IgD-negative memory B cell (primary cell): ENCODE results near the gene RNU11. TPM values are rescaled to one million over a fixed set of nuclear protein-coding genes. Genes with fewer than 3 reads are reported as not detected.
A peak's percentile ranks its signal among the peaks of the same experiment; 100 is the strongest.
"Not testable (repeated sequence)": the region's sequence is repeated elsewhere in the genome, so short reads cannot be mapped to it uniquely, and the experiment has no call there.

Experiments used
- H3K27ac Mint-ChIP-seq, 3 donors: one replicate each; pipeline ENCODE4 v1.8.0; 2020 to 2022; ENCODE audit warnings: mild to moderate bottlenecking in 3 of 3, mixed read lengths in 3 of 3, moderate library complexity in 1 of 3
- H3K27me3 Mint-ChIP-seq: one replicate; pipeline ENCODE4 v1.8.0; 2021; ENCODE audit warnings: mixed read lengths
- H3K36me3 Mint-ChIP-seq: one replicate; pipeline ENCODE4 v1.8.0; 2020; ENCODE audit warnings: mild to moderate bottlenecking, mixed read lengths
- H3K4me1 Mint-ChIP-seq, 3 donors: one replicate each; pipeline ENCODE4 v1.8.0; 2020 to 2022; ENCODE audit warnings: mixed read lengths in 3 of 3, mild to moderate bottlenecking in 1 of 3
- H3K4me3 Mint-ChIP-seq, 4 donors: one replicate each; pipeline ENCODE4 v1.8.0; 2020 to 2022; ENCODE audit warnings: mild to moderate bottlenecking in 4 of 4, mixed read lengths in 4 of 4, moderate library complexity in 3 of 4
- H3K9me3 Mint-ChIP-seq, 3 donors: one replicate each; pipeline ENCODE4 v1.8.0; 2020 to 2021; ENCODE audit warnings: mixed read lengths in 3 of 3, mild to moderate bottlenecking in 1 of 3
- polyA plus RNA-seq: library from polyadenylated mRNA; unstranded; fragments of 300-500 nt; fragmentation: Illumina TruSeq; gene quantifications from one replicate; pipeline ENCODE4 v1.2.3, GENCODE V29; 2021

The RNU11 gene
- polyA plus RNA-seq, result not detected

DNA sequence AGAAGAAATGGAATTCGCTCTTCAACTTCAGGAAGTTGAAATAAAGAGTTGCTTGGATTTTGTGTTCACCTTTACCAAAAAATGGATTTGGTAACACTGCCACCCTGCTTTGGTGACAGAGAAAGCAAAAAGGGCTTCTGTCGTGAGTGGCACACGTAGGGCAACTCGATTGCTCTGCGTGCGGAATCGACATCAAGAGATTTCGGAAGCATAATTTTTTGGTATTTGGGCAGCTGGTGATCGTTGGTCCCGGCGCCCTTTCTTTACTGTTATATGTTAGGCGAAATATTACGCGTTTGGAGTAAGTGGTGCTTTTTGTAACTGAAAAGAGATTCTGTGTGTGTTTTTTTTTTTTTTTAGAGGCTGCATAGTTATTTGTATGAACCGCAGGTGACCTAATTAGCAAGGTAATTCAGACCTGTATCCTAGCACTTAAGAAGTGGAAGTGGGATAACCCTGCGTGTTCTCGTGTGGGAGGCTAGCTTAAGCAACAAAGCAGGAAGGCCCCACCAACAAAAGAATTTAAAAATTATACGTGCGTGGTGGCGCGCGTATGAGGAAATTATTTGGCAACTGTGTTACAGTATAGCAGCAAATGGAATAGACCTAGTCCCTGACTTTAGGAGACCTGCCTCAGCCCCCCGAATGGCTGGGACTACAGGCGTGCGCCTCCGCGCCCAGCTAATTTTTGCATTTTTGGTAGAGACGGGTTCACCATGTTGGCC, at the start of gene RNU11:
RNU11 (plus strand) TSS at position 127 of the 725 bp plus-strand sequence.
- Mint-ChIP-seq H3K36me3 (no peaks in the 10 kb centered on the region), H3K27ac (peak within 1 kb of the TSS; percentile 100), H3K27me3 (no peaks in the 10 kb centered on the region), H3K4me1 (peaks cover 16 to 23% (median 17%) of the 10 kb centered on the region in 3 donors), H3K9me3 (no peaks in the 10 kb centered on the region), H3K4me3 (peak within 1 kb of the TSS; percentile 84 to 92 (median 88))

DNA sequence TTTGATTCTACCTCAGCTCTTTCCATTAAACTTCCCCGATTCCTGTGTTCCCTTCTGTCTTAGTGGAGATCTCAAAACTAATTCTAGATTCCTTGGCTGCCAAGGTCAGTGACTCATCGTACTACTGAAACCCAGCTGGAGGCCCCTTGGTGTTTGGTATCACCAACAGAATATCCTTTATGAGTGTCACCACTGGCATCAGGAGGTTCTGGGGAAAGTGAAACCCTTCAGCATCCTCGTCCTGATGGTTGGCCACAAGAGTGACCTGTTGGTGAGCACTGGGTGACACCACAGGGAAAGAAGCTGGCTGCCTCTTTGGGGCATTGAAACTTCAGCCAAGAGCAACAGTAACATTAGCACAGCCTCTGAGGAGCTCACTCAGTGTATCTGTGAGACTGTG, 46.7 kb upstream of the RNU11 start:
- H3K9me3 Mint-ChIP-seq, result no peaks in the 10 kb centered on the region
- H3K27ac Mint-ChIP-seq, result no peak overlapping the region
- peaks cover 3% of the 10 kb centered on the region for H3K36me3 Mint-ChIP-seq
- H3K4me3 Mint-ChIP-seq, result no peak overlapping the region
- H3K27me3 Mint-ChIP-seq, result no peaks in the 10 kb centered on the region
- H3K4me1 Mint-ChIP-seq, result peaks cover 0 to 2% (median 0%) of the 10 kb centered on the region in 3 donors

- Mint-ChIP-seq H3K27me3 (no peaks in the 10 kb centered on the region), H3K4me3 (no peak overlapping the region), H3K36me3 (peaks cover 3% of the 10 kb centered on the region), H3K9me3 (no peaks in the 10 kb centered on the region), H3K27ac (peak overlapping the region in 1 of 3 donors; percentile 9), H3K4me1 (peaks cover 0 to 2% (median 0%) of the 10 kb centered on the region in 3 donors)
Measured at GRCh38 chr1:28602536-28603439, 45.6 kb upstream of the RNU11 start.

- H3K27me3 Mint-ChIP-seq, result no peaks in the 10 kb centered on the region
Measured at GRCh38 chr1:28604411-28604810, 44.0 kb upstream of the RNU11 start.

GRCh38 chr1:28604962-28605361, 43.4 kb upstream of the RNU11 start:
- peaks cover 5% of the 10 kb centered on the region for H3K36me3 Mint-ChIP-seq
- H3K4me1 Mint-ChIP-seq, result peaks cover 0 to 2% (median 0%) of the 10 kb centered on the region in 3 donors
- H3K9me3 Mint-ChIP-seq, result no peaks in the 10 kb centered on the region
- H3K4me3 Mint-ChIP-seq, result no peak overlapping the region
- no peaks in the 10 kb centered on the region for H3K27me3 Mint-ChIP-seq
- no peak overlapping the region for H3K27ac Mint-ChIP-seq

More at GRCh38 chr1:28604411-28604810, 44.0 kb upstream of the RNU11 start:
- Mint-ChIP-seq H3K27ac (no peak overlapping the region), H3K9me3 (no peaks in the 10 kb centered on the region), H3K36me3 (peaks cover 3% of the 10 kb centered on the region), H3K4me1 (peaks cover 0 to 2% (median 0%) of the 10 kb centered on the region in 3 donors), H3K4me3 (no peak overlapping the region)

DNA sequence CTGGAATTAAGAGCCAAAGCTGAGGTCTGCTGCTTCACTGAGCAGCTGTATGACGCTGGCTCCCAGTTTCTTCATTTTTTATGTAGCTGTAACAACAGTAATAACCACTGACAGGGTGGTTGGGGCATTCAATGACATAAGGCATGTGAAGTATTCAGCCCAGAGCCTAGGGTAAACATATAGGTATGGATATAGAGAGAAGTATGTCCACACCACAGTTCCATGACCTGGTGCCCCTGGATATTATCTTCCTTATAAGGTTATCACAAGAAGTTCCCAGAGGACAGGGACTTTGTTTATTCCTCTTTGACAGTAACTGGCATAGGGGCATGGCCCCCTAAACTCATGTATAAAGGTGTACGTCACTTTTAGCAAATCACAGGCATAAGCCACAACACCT, 41.6 kb upstream of the RNU11 start:
- H3K4me3 Mint-ChIP-seq, result no peak overlapping the region
- no peak overlapping the region for H3K27ac Mint-ChIP-seq
- H3K4me1 Mint-ChIP-seq, result peaks cover 0 to 2% (median 0%) of the 10 kb centered on the region in 3 donors
- peaks cover 5% of the 10 kb centered on the region for H3K36me3 Mint-ChIP-seq
- H3K27me3 Mint-ChIP-seq, result no peaks in the 10 kb centered on the region
- H3K9me3 Mint-ChIP-seq, result no peaks in the 10 kb centered on the region

GRCh38 chr1:28613175-28613574, 35.2 kb upstream of the RNU11 start:
- Mint-ChIP-seq H3K9me3 (no peaks in the 10 kb centered on the region), H3K27me3 (no peaks in the 10 kb centered on the region), H3K4me3 (no peak overlapping the region), H3K27ac (no peak overlapping the region), H3K36me3 (peaks cover 7% of the 10 kb centered on the region), H3K4me1 (peaks cover 0 to 3% (median 0%) of the 10 kb centered on the region in 3 donors)

GRCh38 chr1:28631713-28632112, 16.7 kb upstream of the RNU11 start:
- Mint-ChIP-seq H3K27ac (no peak overlapping the region), H3K27me3 (no peaks in the 10 kb centered on the region), H3K4me3 (no peak overlapping the region)

DNA sequence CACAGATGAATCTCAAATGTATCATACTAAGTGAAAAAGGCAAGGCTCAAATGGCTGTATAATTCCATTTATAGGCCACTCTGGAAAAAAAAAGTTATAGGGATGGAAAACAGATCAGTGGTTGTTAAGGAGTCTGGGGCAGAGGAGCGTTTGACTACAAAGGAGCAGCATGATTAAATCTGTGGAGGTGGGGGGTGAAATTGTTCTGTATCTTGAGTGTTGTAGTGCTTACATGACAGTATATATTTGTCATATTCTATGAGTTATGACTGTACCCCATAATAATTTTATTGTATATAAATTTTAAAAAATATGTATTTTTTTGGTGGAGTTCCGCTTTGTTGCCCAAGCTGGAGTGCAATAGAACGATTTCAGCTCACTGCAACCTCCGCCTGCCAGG, 15.8 kb upstream of the RNU11 start:
- H3K27me3 Mint-ChIP-seq, result no peaks in the 10 kb centered on the region
- peaks cover 2 to 9% (median 3%) of the 10 kb centered on the region in 3 donors for H3K4me1 Mint-ChIP-seq
- H3K4me3 Mint-ChIP-seq, result no peak overlapping the region
- no peak overlapping the region for H3K27ac Mint-ChIP-seq
- no peaks in the 10 kb centered on the region for H3K36me3 Mint-ChIP-seq
- H3K9me3 Mint-ChIP-seq, result no peaks in the 10 kb centered on the region

More at GRCh38 chr1:28631713-28632112, 16.7 kb upstream of the RNU11 start:
- no peaks in the 10 kb centered on the region for H3K9me3 Mint-ChIP-seq
- peaks cover 2 to 9% (median 3%) of the 10 kb centered on the region in 3 donors for H3K4me1 Mint-ChIP-seq
- no peaks in the 10 kb centered on the region for H3K36me3 Mint-ChIP-seq

DNA sequence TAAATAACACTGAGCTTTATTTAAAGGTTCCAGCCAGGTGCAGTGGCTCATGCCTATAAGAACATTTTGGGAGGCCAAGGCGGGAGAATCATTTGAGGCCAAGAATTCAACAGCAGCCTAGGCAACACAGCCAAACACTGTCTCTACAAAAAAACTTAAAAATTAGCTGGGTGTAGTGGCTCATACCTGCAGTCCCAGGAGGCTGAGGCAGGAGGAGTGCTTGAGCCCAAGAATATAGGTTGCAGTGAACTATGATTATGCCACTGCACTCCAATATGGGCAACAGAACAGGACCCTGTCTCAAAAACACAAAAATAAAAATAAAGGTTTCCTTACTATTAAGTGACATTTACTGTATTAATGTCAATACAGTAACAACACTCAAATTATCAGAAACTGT, 7.6 kb upstream of the RNU11 start:
- peak overlapping the region in 3 of 4 donors; percentile 12 to 98 (median 78) for H3K4me3 Mint-ChIP-seq
- no peaks in the 10 kb centered on the region for H3K27me3 Mint-ChIP-seq
- no peaks in the 10 kb centered on the region for H3K9me3 Mint-ChIP-seq
- H3K4me1 Mint-ChIP-seq, result peaks cover 17 to 44% (median 27%) of the 10 kb centered on the region in 3 donors
- no peaks in the 10 kb centered on the region for H3K36me3 Mint-ChIP-seq
- H3K27ac Mint-ChIP-seq, result peak overlapping the region in 1 of 3 donors; percentile 49

DNA sequence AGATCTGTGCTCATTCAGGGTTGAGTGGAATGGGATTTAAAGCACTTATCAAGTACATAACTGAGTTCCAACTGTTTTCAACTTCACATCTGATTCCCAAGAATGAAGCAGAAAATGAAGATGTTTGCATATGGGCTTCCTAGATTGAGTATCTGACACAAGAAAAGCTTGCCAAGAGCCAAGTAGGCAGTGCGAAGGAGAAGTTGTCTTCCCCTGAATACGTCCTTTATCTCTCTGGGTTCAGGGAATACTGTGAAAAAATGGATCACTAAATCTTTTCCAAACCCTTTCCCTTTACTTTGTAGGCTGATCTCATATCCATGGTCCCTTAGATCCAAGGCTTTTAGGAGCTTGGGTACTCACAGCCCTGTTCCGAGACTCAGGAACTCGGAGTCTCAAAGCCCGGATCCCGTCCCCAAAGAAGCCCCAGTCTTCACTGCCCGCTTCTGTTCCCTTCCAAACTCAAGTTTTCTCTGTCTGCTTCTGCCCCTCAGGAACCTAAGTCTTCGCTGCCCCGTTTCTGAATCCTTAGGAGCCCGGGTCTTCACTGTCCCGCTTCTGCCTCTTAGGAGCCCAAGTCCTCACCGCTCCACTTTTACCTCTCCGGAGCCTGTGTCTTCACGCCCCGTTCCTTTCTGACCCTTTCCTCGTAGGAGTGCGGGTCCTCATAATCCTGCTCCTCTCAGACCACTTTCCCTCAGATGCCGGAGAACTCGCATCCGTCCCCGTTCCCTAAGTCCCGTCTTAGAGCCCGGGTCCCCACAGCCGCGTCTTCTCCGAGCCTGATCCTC, 6.1 kb upstream of the RNU11 start:
- peaks cover 17 to 40% (median 27%) of the 10 kb centered on the region in 3 donors for H3K4me1 Mint-ChIP-seq
- H3K9me3 Mint-ChIP-seq, result no peaks in the 10 kb centered on the region
- H3K27ac Mint-ChIP-seq, result peak overlapping the region; percentile 99
- H3K27me3 Mint-ChIP-seq, result no peaks in the 10 kb centered on the region
- H3K36me3 Mint-ChIP-seq, result no peaks in the 10 kb centered on the region
- H3K4me3 Mint-ChIP-seq, result peak overlapping the region; percentile 92 to 100 (median 98)

GRCh38 chr1:28642847-28643635, 5.4 kb upstream of the RNU11 start, which contains the start of gene TAF12:
TAF12 (minus strand) TSS chr1:28643067; CDS start chr1:28622081, 20,986 bp downstream.
- Mint-ChIP-seq H3K27ac (peak within 1 kb of the TSS; percentile 99), H3K4me3 (peak within 1 kb of the TSS; percentile 92 to 100 (median 98)), H3K4me1 (peaks cover 22 to 43% (median 30%) of the 10 kb centered on the region in 3 donors), H3K9me3 (no peaks in the 10 kb centered on the region), H3K36me3 (no peaks in the 10 kb centered on the region), H3K27me3 (no peaks in the 10 kb centered on the region)

GRCh38 chr1:28644494-28644893, 3.9 kb upstream of the RNU11 start:
- no peaks in the 10 kb centered on the region for H3K36me3 Mint-ChIP-seq
- H3K27ac Mint-ChIP-seq, result peak overlapping the region; percentile 99
- H3K4me3 Mint-ChIP-seq, result peak overlapping the region; percentile 92 to 100 (median 98)
- H3K27me3 Mint-ChIP-seq, result no peaks in the 10 kb centered on the region
- no peaks in the 10 kb centered on the region for H3K9me3 Mint-ChIP-seq
- H3K4me1 Mint-ChIP-seq, result peaks cover 23 to 52% (median 31%) of the 10 kb centered on the region in 3 donors

GRCh38 chr1:28645406-28645805, 3.0 kb upstream of the RNU11 start:
- H3K36me3 Mint-ChIP-seq, H3K9me3 Mint-ChIP-seq, H3K27me3 Mint-ChIP-seq: not testable (repeated sequence)
- Mint-ChIP-seq H3K4me3 (peak overlapping the region in 1 of 4 donors; percentile 52), H3K4me1 (peaks cover 21 to 46% (median 31%) of the 10 kb centered on the region in 3 donors), H3K27ac (peak overlapping the region in 1 of 3 donors; percentile 34)
